Activated CD8-positive, alpha-beta memory T cell treated with anti-CD3 and anti-CD28 coated beads, Interleukin-2, amount 10 ng/mL, durations not matched to agents 7 days and 5 days (primary cell): ENCODE measurements around the gene RPA4. TPM values are rescaled to one million over a fixed set of nuclear protein-coding genes. Genes with fewer than 3 reads are reported as not detected.

ENCODE experiments used
- ATAC-seq: fragments of 150-1000 bp; cut with Tn5 transposase; one replicate; pipeline ENCODE4 v1.10.0; 2021; ENCODE audit warnings: moderate library complexity
- CTCF ChIA-PET: fragments of 350-600 bp; sonication (Branson Sonifier 250); formaldehyde crosslinking; loops from one replicate; lab custom pipeline; 2021; ENCODE audit warnings: antibody characterized with exemption; lab: Charles Lee
- DNase-seq: peaks from one replicate; pipeline ENCODE4 v3.0.0-alpha.2; 2020
- H3K27ac Mint-ChIP-seq: one replicate; pipeline ENCODE4 v1.8.0; 2021; ENCODE audit warnings: mild to moderate bottlenecking, mixed read lengths
- H3K27me3 Mint-ChIP-seq: one replicate; pipeline ENCODE4 v1.8.0; 2021; ENCODE audit warnings: mixed read lengths
- H3K36me3 Mint-ChIP-seq: one replicate; pipeline ENCODE4 v1.8.0; 2021; ENCODE audit warnings: mild to moderate bottlenecking, mixed read lengths
- H3K4me1 Mint-ChIP-seq: one replicate; pipeline ENCODE4 v1.8.0; 2021; ENCODE audit warnings: mixed read lengths
- H3K4me3 Mint-ChIP-seq: one replicate; pipeline ENCODE4 v1.8.0; 2021; ENCODE audit warnings: mild to moderate bottlenecking, moderate library complexity, mixed read lengths
- H3K9me3 Mint-ChIP-seq: one replicate; pipeline ENCODE4 v1.8.0; 2022; ENCODE audit warnings: low read depth, mixed read lengths
- total RNA-seq, 2 experiments: library from RNA; stranded (reverse); gene quantifications; one replicate each; pipeline ENCODE4 v1.2.3, GENCODE V29; 2021

RPA4 gene
- total RNA-seq, 2 experiments from 2014 or later = 0.52 to 0.91 TPM

DNA sequence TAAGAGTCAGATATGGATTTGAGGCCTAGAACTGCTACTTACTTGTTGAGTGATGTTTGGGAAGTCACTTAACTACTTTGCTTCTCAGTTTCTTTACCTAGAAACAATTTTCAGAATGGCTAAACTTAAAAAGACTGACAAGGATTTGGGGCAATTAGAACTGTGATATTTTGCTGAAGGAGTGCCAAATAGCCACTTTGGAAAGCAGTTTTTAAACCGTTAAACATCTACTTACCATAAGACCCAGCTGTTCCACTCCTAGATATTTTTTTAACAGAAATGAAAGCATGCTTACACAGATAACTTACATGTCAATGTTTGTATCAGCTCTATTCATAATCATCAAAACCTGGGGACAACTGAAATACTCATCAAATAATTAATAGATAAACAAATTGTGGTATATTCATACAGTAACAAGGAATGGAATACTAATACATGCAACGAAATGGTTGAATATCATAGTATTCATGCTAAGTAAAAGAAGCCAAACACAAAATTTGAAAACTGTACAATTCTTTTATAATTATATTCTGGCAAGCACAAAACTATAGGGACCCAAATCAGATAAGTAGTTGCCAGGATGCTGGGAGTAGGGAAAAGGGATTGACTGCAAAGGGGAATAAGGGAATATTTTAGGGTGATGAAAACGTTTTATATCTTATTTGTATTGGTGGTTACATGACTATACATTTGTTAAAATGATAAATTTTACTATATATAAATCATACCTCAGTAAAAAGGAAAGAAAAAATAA, 24.0 kb downstream of the RPA4 start:
- Mint-ChIP-seq H3K27ac (no peak overlapping the region), H3K4me1 (no peaks in the 10 kb centered on the region), H3K36me3 (peaks cover 3% of the 10 kb centered on the region), H3K27me3 (no peaks in the 10 kb centered on the region), H3K4me3 (no peak overlapping the region), H3K9me3 (no peaks in the 10 kb centered on the region)
- DNase-seq (no peak), ATAC-seq (no peak)
- CTCF ChIA-PET = no interaction called here

DNA sequence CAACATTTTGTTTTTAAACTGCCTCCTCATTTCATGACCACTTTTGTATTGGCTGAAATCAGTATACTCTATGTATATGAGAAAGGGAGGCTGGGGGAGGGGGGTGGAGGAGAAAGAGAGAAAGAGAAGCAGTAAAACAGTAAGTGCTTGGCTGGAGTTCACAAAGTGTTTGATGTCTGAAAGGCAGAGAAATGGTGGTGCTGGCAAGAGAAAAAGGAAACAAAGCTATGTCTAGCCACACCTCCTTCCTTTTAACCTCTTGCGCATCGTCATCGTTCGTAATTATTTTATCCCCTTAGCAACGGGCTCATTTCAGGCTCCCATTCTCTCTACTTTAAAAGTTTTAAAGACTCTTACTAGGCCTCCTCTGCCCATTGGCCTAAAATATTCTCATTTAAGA, 25.6 kb downstream of the RPA4 start:
- Mint-ChIP-seq H3K4me1 (no peaks in the 10 kb centered on the region), H3K9me3 (no peaks in the 10 kb centered on the region), H3K27me3 (no peaks in the 10 kb centered on the region), H3K27ac (no peak overlapping the region), H3K36me3 (peaks cover 3% of the 10 kb centered on the region), H3K4me3 (no peak overlapping the region)
- CTCF ChIA-PET = no interaction called here
- DNase-seq = no peak
- ATAC-seq = no peak

DNA sequence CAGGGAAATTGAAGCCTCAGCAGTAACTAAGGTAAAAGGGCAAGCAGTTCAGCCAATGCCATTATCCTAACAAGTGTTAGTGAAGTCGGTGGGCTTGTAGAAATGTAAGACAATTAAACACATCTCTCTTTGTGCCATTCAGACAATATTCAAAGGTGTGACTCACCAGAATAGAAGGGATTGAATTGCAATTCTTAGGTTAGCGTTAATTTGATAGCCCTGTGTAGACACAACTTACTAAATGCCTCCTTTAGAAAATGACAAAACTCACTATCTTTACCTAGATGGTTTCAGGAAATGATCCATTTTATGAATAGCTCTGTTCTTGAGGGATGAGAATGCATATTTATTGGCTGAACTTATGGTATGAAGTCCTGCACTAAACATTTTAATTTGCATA, 35.2 kb downstream of the RPA4 start:
- DNase-seq (no peak), ATAC-seq (no peak)
- no peak overlapping the region for H3K4me3 Mint-ChIP-seq
- H3K36me3 Mint-ChIP-seq = peaks cover 2% of the 10 kb centered on the region
- CTCF ChIA-PET = no interaction called here
- H3K4me1 Mint-ChIP-seq = no peaks in the 10 kb centered on the region
- H3K9me3 Mint-ChIP-seq = no peaks in the 10 kb centered on the region
- no peaks in the 10 kb centered on the region for H3K27me3 Mint-ChIP-seq
- no peak overlapping the region for H3K27ac Mint-ChIP-seq

DNA sequence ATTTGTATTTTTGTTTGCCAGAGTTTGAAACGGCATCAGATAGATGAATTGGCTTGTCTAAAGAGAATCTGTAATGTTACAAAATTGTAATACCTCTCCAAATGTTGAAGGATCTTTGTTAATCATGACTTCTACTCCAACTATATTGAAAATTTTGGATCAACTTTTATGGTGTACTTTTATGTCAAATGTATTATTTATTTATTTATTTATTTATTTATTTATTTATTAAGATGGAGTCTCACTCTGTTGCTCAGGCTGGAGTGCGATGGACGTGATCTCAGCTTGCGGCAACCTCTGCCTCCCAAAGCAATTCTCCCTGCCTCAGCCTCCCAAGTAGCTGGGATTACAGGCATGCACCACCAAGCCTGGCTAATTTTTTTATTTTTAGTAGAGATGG, 36.0 kb downstream of the RPA4 start:
- Mint-ChIP-seq H3K36me3 (peaks cover 2% of the 10 kb centered on the region), H3K4me3 (no peak overlapping the region), H3K27ac (no peak overlapping the region), H3K9me3 (no peaks in the 10 kb centered on the region), H3K27me3 (no peaks in the 10 kb centered on the region), H3K4me1 (no peaks in the 10 kb centered on the region)
- ATAC-seq (no peak), DNase-seq (no peak)
- CTCF ChIA-PET = interaction anchor here (0.6 kb wide), 1 partner anchor 1077 kb away, joined by 3 read pairs; no protein-coding TSS in a partner anchor

DNA sequence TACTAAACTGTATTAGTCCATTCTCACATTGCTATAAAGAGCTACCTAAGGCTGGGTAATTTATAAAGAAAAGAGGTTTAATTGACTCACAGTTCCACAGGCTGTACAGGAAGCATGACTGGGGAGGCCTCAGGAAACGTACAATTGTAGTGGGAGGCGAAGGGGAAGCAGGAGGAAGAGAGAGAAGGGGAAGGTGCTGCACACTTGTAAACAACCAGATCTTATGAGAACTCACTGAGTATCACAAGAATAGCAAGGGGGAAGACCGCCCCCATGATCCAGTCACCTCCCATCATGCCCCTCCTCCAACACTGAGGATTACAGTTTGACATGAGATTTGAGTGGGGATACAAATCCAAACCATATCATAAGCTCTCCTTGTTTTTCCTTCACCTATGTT, 40.9 kb downstream of the RPA4 start:
- Mint-ChIP-seq H3K4me3 (no peak overlapping the region), H3K27ac (no peak overlapping the region), H3K4me1 (no peaks in the 10 kb centered on the region), H3K9me3 (no peaks in the 10 kb centered on the region), H3K27me3 (no peaks in the 10 kb centered on the region), H3K36me3 (peaks cover 5% of the 10 kb centered on the region)
- DNase-seq (no peak), ATAC-seq (no peak)
- CTCF ChIA-PET = no interaction called here

DNA sequence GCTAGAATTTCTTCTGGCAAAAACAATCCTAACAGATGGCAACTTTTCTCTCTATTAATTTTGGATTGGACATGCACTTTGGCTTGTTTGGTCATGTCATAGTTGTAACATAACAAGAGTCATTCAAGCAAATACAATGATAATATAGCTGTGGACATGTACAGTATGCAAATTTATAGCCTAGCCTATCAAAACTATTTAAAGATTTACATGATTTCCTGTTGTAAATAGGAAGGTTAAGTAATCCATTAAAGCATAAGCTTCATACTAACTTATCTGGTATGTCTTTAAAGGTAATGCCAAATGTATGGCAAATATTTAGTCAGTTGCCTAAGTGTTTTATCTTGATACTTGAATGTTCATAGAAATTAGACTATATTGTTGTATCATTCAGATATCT, 45.3 kb downstream of the RPA4 start:
- Mint-ChIP-seq H3K4me1 (no peaks in the 10 kb centered on the region), H3K27me3 (no peaks in the 10 kb centered on the region)

More for the DNA sequence above, 45.3 kb downstream of the RPA4 start:
- Mint-ChIP-seq H3K36me3 (peaks cover 3% of the 10 kb centered on the region), H3K4me3 (no peak overlapping the region), H3K27ac (no peak overlapping the region), H3K9me3 (no peaks in the 10 kb centered on the region)
- CTCF ChIA-PET = no interaction called here
- no peak for ATAC-seq
- DNase-seq = no peak

Other genes starting within 250 kb of the RPA4 start
- gene DIAPH2, start 199.1 kb upstream of the RPA4 start, total RNA-seq = 10 to 100 TPM in 1 of 2 experiments, 1 to 10 TPM in 1; 7.9 to 14.4 TPM